ENCODE results near the gene MYLIP.

DNA sequence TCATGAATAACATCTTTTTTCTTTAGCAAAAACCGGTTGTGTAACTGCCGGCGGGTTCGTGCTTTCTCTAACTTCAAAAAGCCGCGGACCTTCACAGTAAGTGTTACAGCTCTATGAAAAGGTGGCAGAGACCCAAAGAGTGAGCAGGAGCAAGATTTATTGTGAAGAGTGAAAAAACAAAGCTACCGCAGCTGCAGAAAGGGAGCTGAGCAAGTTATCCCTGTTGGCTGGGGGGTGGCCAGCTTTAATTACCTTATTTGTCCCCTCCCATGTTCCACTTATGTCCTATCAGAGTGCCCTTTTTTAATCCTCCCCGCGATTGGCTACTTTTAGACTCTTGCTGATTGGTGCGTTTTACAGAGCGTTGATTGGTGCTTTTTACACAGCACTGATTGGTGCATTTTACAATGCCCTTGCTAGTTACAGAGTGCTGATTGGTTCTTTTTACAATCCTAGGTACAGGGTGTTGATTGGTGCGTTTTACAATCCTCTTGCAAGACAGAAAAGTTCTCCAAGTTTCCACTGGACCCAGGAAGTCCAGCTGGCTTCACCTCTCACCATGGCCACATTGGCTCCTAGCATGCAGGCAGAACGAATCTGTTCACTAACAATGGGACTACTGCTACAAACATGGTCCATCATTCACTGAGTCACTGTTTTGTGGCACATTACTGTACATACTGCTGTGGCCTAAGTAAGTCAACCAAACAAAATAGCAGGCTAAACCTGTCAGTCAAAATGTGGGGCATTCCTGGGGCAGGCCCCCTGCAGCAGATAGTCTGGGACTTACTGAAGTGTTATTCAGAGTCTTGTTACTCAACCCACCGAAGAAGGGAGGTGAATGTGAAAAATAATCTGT, 52.8 kb downstream of the MYLIP start:
- TF ChIP-seq ZBTB20 (tag by site-specific recombination; IDR thresholded peaks at IDR 0.05) (no peak), CTCF (tag by site-specific recombination; IDR thresholded peaks at IDR 0.05) (no peak), ZBTB17 (tag by site-specific recombination; IDR thresholded peaks at IDR 0.05) (no peak), ZNF521 (tag by site-specific recombination; IDR thresholded peaks at IDR 0.05) (no peak), ZBTB26 (tag by site-specific recombination; optimal IDR thresholded peaks at IDR 0.05) (no peak), ZNF175 (tag by site-specific recombination; IDR thresholded peaks at IDR 0.05) (no peak)
- TF ChIP-seq, protein P1, sequence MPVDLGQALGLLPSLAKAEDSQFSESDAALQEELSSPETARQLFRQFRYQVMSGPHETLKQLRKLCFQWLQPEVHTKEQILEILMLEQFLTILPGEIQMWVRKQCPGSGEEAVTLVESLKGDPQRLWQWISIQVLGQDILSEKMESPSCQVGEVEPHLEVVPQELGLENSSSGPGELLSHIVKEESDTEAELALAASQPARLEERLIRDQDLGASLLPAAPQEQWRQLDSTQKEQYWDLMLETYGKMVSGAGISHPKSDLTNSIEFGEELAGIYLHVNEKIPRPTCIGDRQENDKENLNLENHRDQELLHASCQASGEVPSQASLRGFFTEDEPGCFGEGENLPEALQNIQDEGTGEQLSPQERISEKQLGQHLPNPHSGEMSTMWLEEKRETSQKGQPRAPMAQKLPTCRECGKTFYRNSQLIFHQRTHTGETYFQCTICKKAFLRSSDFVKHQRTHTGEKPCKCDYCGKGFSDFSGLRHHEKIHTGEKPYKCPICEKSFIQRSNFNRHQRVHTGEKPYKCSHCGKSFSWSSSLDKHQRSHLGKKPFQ (tag by site-specific recombination; IDR thresholded peaks at IDR 0.05), result no peak
- TF ChIP-seq, protein P2, sequence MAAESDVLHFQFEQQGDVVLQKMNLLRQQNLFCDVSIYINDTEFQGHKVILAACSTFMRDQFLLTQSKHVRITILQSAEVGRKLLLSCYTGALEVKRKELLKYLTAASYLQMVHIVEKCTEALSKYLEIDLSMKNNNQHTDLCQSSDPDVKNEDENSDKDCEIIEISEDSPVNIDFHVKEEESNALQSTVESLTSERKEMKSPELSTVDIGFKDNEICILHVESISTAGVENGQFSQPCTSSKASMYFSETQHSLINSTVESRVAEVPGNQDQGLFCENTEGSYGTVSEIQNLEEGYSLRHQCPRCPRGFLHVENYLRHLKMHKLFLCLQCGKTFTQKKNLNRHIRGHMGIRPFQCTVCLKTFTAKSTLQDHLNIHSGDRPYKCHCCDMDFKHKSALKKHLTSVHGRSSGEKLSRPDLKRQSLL (tag by site-specific recombination; IDR thresholded peaks at IDR 0.05), result no peak
